ENCODE results near the gene CFAP74.

The CFAP74 gene

DNA sequence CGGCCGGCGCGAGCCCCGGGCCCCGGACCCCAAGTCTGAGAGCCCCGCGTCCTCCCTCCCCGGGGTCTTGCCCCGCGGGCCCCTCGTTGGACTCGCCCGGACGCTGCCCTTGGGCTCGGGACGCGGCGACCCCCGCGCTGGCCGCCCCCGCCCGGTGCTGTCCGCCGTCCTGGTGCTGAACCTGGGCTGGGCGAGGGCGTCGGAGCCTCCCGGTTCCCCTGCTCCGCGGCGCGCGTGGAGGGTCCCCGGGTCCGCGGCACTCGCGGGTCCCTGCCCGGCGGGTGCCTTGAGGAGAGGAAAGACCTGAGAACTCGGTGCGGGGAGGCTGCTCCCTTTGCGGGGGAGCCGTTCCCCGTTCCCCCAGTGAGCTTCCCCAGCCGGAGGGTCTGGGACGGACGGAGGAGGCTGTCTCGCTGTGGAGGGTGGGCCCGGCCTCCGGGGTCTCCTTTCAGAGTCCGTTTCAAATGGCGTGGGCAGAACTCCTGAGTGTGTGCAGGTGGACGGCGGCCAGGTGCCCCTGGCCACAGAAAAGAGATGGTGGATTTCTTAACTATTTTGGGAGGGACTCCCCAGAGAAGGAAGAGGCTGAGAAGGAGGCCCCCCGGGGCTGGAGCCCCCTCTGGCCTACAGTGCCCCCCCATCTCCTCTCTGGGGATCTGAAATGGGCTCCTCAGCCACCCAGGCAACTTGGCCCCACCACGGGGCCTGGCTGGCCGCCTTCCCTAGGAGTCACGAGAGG is 16.2 kb upstream of the CFAP74 start:
- no peak for DNase-seq

DNA sequence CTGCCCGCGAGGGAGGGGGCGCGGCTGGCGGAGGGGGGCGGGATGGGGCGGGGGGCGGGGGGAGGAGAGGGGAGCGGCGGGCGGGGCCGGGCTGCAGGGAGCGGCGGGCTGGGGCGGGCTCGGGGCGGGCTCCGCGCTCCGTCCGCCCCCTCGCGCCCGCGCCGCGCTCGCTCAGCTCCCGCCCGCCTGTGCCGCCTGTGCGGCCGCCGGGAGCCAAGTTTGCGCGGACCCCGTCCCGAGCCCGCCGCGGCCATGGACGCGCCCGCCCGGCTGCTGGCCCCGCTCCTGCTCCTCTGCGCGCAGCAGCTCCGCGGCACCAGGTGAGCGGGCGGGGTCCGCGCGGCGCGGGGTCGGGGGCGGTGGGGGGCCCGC is 15.6 kb upstream of the CFAP74 start, which contains the start of gene GABRD:
Gene GABRD, plus strand, starts transcription at position 174 of the 372 bp plus-strand sequence. Its CDS starts 79 bp downstream, at position 253.
- no peak for DNase-seq

DNA sequence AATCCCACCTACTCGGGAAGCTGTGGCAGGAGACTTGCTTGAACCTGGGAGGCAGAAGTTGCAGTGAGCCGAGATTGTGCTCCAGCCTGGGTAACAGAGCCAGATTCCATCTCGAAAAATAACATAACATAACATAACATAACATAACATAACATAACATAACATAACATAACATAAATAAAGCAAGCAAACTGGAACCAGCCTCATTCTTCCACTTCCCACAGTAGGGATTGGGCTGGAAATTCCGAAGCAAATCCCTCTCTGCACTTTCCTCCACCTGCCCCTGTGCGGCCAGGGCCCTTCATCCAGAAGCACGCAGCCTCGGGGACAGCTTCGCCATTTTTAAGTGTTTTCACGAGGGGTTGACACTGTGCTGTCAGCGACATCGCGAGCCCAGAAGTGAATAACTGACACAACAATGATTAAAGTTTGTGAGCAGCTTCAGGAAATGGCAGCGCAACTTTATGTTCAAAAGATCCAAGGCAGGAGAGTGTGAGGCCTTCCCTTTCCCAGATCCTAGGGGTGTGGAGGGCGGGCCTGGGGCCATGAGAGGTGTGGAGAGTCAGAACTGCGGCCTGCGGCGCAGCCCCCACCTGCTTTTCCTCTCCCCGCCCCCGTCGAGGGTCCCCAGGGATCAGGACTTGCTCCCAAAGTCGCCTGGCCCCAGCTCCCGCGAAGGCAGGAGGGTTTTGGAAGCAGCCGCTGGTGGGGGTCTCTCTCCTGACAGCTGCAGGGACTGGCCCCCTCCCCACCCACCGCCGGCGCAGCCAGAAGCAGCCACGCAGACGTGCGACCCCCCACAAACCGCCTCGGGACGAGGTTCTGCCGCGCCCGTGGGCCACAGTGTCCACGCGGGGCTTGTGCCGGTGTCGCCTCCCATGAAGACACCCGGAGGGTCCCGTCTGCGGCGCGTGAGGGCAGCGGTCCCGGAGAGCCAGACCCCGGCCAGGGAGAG is 14.9 kb upstream of the CFAP74 start:
- DNase-seq: no peak

DNA sequence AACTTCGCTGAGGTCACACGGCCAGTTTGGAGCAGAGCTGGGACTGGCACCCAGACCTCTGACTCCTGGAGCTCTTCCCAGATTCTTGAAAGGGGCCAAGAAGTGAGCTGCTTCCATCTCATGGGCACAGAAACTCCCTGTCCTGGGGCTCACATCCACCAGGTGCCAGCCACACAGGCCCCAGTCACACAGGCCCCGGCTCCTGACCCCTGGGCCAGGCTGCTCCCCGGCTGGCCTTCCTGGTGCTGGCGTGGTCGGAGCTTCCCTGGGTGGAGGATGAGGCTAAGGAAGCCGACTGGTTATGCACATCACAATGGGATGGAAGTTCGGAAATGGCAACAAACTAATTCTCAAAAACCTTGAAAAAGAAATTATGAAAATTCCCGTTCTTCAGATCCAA is 12.5 kb upstream of the CFAP74 start:
- DNase-seq: no peak

DNA sequence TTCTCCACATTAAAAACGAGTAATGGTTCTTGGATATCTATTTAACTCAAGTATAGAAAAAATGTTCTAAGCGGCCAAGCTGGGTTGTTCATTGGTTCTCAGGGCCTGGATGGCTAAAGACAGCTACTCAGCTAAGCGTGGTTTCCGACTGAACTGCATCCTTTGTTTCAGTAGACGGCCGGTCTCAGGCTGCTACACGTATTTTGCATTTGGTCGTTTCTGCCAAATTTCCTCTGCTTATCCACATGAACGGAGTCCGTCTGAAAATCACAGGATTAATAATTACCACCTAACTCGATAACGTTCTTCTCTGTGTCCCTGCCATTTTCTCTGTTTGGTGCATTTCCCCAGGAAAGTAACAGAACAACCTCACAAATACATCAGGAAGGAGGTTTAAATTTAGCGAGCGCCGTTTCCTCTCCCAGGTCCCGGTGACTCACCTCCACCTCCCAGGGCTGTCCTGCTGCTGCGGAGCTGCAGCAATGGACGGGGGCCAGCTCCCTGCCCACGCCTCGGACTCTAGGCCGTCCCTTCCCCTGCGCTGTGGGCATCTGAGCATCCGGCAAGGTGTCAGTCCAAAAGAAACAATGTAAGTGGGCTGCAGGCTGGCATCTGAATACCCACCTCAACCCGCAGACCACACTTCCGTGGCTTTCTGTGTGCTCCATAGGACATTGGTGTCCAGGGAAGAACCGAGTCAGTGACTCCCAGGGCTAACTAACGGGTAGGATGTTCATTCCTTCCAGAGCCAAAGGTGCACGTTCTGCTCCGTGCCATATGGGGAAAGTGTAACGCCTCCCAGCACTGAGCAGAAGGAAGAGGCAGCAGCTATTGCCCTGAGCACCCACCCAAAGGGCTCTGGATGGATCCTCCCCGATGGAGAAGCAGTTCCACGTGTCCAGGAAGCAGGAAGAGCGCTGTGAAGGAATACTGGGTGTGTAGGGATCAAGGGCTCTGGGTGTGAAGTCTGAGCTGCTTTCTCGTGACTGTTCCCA is 11.5 kb upstream of the CFAP74 start:
- no peak for DNase-seq

DNA sequence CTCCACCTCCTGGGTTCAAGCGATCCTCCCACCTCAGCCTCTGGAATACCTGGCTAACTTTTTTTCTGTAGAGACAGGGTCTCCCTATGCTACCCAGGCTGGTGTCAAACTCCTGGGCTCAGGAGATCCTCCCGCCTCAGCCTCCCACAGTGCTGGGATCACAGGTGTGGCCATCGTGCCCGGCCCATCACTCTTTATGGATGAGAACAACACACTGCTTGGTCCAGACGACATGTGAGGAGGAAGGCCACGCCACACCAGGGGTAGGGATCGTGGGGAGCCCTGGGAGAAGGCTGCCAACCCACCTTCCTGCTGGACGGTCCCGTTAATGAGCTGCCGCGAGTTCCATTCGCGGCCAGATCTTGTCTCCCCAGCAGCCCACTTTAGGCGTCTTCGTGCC is 10.6 kb upstream of the CFAP74 start:
- no peak for DNase-seq

DNA sequence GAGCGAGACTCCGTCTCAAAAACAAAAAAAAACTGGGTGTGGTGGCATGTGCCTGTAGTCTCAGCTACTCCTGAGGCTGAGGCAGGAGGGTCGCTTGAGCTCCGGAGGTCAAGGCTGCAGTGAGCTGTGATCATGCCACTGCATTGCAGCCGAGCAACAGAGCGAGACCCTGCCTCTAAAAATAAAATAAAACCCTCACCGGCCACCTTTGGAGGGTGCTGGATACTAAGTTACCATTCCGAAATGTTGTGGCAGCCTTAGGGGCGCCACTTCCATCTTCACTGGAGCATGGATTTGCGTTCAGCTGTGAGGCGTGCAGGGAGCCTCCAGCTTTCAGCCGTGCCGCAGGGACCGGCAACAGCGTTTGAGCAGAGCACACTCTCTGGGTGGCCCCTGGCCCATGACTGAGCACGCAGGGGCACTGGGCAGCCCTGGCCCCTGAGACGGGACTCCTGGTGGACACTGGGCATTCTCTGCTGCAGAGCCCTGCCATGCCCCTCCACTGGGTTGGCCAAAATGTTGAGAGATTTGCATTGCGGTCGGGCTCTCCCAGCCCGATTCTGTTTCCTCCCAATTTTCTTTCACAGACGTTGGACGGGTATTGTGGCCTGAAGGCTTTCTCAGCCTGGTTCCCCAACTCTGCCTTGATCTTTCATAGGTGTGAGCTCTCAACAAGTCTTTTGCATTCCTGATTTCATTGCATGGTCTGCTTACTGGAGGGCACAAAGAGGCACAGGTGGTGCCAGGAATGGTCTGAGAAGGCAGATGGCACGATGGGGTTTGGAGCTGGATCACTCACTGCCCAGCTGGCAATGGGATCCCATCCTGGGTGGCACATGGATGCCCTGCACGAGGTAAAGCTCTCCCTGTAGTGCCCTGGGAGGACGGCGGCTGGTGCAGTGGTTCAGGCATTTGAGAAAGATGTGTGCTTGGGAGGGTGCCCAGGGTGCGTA is 5.8 kb upstream of the CFAP74 start:
- no peak for DNase-seq

DNA sequence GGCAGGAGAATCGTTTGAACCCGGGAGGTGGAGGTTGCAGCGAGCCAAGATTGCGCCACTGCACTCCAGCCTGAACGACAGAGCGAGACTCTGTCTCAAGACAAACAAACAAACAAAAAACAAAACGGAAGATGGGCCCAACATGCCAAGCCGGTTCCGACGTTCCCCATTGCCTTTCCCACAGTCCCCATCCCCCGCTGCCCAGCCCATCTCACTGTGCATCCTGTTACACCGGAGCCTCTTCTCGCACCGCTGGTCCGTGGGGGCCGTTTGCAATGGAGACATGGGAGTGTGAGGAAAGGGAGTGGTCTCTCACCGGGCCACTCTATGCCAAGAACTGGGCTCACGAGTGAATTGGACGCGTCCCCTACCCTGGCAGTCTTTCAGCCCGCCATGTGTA is 1.3 kb upstream of the CFAP74 start:
- DNase-seq: no peak

DNA sequence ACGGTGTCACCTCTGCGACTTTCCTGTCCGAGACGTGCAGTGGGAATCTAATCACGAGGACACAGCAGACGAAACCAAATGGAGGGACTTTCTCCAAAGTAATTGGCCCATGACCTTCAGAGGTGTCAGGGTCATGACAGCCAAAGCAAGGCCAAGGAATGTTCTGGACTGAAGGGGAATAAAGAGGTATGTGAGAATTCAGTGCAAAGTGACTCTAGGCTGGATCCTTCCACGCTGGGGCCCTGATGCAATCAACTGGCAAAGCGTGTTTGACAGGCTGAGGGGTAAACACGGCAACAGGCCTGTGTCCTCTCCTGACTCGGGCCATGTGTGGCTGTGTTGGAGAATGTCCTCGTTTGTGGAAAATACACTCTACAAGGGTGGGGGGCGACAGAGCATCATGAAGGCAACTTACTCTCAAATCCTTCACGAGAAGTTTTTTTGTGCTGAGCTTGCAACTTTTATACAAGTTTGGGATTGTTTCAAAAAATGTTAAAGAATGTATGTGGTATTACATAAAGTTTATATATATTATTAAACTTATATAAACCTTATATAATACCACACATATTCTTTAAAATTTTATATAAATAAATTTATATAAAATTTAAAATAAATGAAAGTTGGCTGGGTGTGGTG is 1.7 kb downstream of the CFAP74 start:
- DNase-seq: no peak

DNA sequence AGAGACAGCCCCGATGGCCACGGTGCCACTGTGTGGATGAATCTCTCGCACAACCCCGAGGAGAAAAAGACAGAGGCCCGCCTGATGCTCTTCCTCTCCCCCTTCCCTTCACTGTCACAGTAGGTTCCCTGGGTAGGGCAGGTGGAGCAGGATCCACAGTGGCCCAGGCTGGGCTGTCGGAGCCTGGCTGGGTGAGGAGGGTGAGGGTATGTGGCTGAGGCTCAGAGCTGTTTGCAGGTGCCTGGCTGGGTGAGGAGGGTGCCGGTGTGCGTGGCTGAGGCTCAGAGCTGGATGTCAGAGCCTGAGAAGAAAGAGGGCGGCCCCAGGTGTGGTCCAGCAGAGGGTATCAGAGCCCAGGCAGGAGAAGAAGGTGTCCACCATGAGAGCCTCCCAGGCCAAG is 2.7 kb downstream of the CFAP74 start:
- no peak for DNase-seq

DNA sequence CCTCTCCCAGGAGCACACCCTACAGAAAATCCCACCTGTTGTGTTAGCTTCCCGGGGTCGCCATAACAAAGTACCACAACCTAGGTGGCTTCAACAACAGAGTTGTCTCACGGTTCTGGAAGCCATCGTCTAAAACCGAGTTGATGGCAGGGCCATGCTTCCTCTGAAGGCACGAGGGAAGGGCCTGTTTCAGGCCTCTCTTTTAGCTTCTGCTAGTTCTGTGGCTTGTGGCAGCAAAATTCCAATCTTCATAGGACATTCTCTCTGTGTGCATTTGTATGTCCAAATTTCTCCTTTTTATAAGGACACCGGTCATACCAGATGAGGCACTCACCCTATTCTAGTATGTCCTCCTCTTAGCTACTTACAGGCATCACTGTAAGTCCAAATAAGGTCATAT is 3.2 kb downstream of the CFAP74 start:
- DNase-seq: no peak

DNA sequence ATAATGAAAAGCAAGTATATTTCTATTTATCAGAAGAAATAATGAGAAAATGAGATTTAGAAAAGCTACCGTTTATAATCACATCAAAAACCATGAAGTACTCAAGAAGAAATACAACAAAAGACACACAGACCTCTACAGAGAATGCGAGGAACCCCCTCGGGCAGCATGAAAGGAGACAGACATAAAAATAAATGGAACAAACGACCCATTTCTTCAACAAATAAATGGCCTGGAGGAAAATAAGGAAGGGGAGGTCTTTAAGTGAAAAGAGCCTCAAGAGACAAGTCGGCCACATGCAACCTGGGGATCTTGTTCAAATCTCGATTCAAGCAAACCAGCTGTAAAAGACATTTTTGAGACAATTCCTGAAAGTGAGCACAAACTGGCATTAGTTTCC is 6.0 kb downstream of the CFAP74 start:
- no peak for DNase-seq

DNA sequence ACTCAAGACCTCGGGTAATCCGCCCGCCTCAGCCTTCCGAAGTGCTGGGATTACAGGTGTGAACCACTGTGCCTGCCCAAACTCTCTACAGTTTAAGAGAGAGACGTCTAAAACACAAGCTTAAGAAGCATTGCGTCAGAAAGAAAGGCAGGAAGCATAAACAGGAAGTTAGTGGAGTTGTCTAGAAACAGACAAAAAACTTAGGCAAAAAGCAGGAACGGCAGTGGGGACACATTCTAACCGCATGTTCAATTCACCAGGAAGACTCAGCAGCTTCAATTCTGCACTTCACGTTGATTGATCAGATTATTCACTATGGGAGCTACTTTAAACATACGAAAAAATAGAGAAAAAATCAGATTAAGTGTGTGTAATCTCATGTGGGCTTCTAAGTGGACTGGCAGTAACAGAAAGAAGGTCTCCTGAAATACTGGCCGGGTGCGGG is 7.4 kb downstream of the CFAP74 start:
- no peak for DNase-seq

DNA sequence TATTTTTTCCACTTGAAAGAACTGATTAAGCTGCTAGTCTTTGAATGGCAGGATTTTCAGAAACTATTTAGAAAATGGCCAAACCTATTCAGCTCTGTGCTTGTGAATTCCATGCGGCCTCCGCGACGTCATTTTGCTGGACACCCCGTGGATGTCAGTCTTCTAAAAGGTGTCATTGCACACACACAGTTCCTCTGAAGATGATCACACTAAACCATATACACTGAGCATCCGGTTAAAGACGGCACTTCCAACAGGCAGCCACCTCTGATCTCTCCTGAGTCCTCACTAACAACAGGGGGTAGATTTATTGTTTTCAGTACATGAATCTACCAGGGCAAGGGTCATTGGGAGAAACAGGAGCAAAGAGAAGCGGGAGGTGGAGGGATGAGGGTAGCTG is 9.1 kb downstream of the CFAP74 start:
- DNase-seq: no peak

DNA sequence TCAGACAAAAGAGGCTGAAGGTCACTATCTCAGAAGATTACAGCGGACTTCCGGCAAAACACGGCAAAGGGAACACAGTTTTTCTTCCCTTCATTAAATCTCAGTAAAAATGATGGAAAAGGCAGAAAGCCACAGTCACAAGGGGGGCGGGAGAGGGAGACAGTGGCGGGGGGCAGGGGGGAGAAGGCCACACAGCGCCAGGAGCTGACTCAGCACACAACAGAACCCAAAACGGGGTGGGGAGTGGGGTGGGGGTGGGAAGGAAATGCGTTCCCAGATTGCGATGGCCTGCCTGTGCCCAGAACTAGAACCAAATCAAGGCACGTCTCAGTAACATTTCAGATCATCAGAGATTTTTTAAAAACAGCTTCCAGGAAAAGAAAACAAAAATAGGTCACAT is 13.4 kb downstream of the CFAP74 start:
- peak; percentile 18 for DNase-seq

DNA sequence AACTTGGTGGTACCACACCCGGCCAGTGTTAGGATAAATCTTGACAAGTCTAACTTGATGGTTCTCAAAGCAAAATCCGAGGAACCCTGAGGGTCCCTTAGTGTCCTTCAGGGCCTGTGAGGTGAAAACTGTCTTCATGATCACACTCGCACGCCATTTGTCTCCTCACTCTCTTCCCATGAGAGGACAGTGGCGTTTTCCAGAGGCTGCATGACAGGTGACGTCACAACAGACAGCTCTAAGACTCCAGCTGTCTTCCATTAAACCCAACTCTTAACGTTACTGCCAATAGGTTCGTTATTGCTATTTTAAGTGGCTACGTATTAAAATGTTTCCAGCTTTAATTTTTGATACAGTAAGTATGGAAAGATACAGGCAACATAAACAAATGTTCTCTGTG is 13.8 kb downstream of the CFAP74 start:
- DNase-seq: peak; percentile 19

DNA sequence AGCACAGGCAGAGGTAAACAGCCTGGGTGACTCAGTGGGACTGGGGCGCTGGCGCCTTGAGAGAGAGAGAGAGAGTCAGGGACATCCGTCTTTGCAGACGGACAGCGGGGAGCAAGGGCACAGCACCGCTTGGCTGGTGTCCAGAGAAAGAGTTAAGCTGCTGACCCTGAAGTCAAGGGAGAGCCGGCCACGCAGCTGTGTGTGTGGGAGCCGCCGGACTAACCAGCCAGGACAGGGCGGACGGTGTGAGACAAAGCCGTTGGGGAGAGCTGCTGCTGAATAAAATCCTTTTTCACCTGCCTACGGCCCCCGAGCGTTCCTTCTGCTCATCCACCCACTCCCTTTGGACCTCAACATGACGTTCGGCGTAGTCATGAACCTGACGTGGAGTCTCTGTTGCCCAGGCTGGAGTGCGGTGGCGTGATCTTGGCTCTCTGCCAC is 14.5 kb downstream of the CFAP74 start:
- no peak for DNase-seq

DNA sequence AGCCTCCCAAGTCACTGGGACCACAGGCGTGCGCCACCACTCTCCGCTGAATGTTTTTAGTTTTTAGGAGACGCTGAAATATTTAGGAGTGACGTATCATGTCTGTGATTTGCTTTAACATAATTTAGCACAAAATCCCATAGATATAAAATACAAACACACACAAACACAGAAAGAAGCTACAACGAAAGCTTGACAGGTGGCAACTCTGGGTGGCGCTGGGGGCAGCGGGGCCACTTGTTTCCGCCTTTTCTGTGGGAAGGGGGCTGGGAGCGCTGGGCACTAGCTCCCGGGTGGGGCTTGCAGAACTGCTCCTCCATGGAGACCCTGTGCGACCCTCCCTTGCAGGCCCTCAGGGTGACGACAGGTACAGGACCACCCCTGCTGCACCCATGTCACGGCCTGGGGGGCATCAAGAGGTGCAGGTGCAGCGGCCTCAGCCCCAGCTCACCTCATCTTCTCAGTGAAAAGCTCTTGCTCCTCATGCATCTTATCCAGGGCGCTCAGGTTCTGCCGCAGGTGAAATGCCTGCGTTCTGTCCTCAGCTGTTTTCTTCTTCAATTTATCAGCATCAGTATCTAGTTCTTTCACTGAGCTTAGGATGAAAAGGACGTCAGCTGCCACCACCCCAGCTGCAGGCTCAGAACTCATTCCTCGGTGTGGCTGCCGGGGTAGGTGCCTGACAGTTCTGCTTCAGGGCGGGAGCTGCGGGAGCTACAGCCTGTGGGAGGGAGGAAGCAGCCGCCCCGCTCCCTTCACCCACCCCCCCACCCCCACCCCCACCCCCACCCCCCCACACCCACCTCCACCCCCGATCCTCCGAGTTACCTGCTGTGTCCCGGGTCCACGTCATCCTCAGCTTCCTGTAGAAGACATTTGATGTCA is 15.3 kb downstream of the CFAP74 start:
- no peak for DNase-seq

DNA sequence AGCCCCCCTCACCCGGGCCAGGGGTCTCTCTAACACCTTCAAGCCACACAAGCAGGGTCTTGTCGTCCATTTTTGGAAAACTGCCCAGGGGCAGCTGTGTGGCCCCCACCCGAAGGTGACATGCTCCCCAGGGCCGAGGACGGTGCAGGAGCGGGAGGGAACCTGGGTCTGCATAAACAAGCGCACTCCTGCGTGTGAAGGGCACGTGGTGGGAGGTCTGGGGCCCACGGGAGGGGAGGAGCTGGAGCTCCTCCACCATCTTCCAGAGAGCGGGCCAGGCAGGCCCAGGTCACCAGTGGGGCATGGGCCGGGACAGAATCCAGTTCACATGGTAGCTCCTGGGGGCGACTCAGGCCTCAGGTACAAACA is 16.5 kb downstream of the CFAP74 start:
- no peak for DNase-seq

All from fibroblast of skin of right quadriceps (primary cell).